ENCODE data around the gene CNPY4.

The CNPY4 gene

GRCh38 chr7:100156331-100157068, 37.1 kb downstream of the CNPY4 start:
- TF ChIP-seq CTCF (IDR thresholded peaks at IDR 0.05): no peak

GRCh38 chr7:100157069-100157333, 37.6 kb downstream of the CNPY4 start:
- no peak for TF ChIP-seq CTCF (IDR thresholded peaks at IDR 0.05)

- TF ChIP-seq CTCF (IDR thresholded peaks at IDR 0.05): no peak
Measured at GRCh38 chr7:100157334-100158228, 38.1 kb downstream of the CNPY4 start.

- no peak for TF ChIP-seq CTCF (IDR thresholded peaks at IDR 0.05)
Measured at GRCh38 chr7:100158229-100159098, 39.0 kb downstream of the CNPY4 start, which contains the start of gene TRAPPC14. Gene TRAPPC14, minus strand, starts transcription at chr7:100158723. Its CDS starts 224 bp downstream, at chr7:100158499.

- TF ChIP-seq CTCF (IDR thresholded peaks at IDR 0.05): no peak
Measured at GRCh38 chr7:100159099-100159623, 39.7 kb downstream of the CNPY4 start.

- TF ChIP-seq CTCF (IDR thresholded peaks at IDR 0.05): no peak
Measured at GRCh38 chr7:100160067-100160466, 40.6 kb downstream of the CNPY4 start.

- no peak for TF ChIP-seq CTCF (IDR thresholded peaks at IDR 0.05)
Measured at GRCh38 chr7:100163006-100163531, 43.6 kb downstream of the CNPY4 start.

Data from LNCAP (cell line).